A673 (cell line): Measurements from ENCODE around the gene GPR68. TPM values are rescaled to one million over a fixed set of nuclear protein-coding genes. Genes with fewer than 3 reads are reported as not detected.

ENCODE experiments used
- BruUV-seq: library from RNA; stranded (reverse); fragments of 400-500 nt; replicated peaks from 2 replicates; lab custom pipeline; 2021; lab: Mats Ljungman, UMichigan
- CTCF ChIA-PET: fragments of 300-600 bp; sonication (Branson Sonifier 250); formaldehyde crosslinking; loops from one replicate; lab custom pipeline; 2022; ENCODE audit warnings: antibody characterized with exemption; lab: Charles Lee
- POLR2A ChIA-PET: fragments of 300-600 bp; sonication (Branson Sonifier 250); formaldehyde crosslinking; loops from one replicate; lab custom pipeline; 2022; ENCODE audit warnings: antibody characterized with exemption; ENCODE audit not compliant: low non-redundant PET; lab: Charles Lee
- DNase-seq: peaks from one replicate; pipeline ENCODE4 v3.0.0-alpha.2; 2015; ENCODE audit warnings: low spot score
- H3K27ac ChIP-seq: fragments of 200-600 bp; sonication (generic); 2 replicates; pipeline ENCODE4 v1.5.1; 2016; ENCODE audit warnings: mixed run types, low read depth, mild to moderate bottlenecking, mixed read lengths, antibody characterized with exemption, low read length; ENCODE audit not compliant: poor library complexity, severe bottlenecking
- H3K27me3 ChIP-seq: fragments of 200-600 bp; sonication (generic); replicated peaks from 2 replicates; pipeline ENCODE4 v1.6.1; 2017; ENCODE audit warnings: mixed run types, low read depth, mild to moderate bottlenecking, mixed read lengths, antibody characterized with exemption, low read length; ENCODE audit not compliant: insufficient read depth, poor library complexity
- H3K36me3 ChIP-seq: fragments of 200-600 bp; sonication (generic); 2 replicates; pipeline ENCODE4 v1.6.1; 2016; ENCODE audit warnings: mixed run types, mild to moderate bottlenecking, mixed read lengths, antibody characterized with exemption, low read length; ENCODE audit not compliant: insufficient read depth, poor library complexity, severe bottlenecking
- H3K4me1 ChIP-seq: fragments of 200-600 bp; sonication (generic); 2 replicates; pipeline ENCODE4 v1.6.1; 2017; ENCODE audit warnings: mixed run types, mild to moderate bottlenecking, mixed read lengths, antibody characterized with exemption, low read length; ENCODE audit not compliant: insufficient read depth, poor library complexity, severe bottlenecking
- H3K4me3 ChIP-seq: fragments of 200-600 bp; sonication (generic); 2 replicates; pipeline ENCODE4 v1.5.1; 2016; ENCODE audit warnings: low read depth, mixed run types, mild to moderate bottlenecking, mixed read lengths, low read length; ENCODE audit not compliant: poor library complexity, severe bottlenecking
- H3K9me3 ChIP-seq: fragments of 200-600 bp; sonication (generic); 2 replicates; pipeline ENCODE4 v1.6.1; 2016; ENCODE audit warnings: mixed run types, low read depth, mild to moderate bottlenecking, mixed read lengths, antibody characterized with exemption, low read length; ENCODE audit not compliant: poor library complexity, severe bottlenecking
- EZH2 ChIP-seq: fragments of 200-600 bp; sonication (generic); IDR thresholded peaks from 2 replicates; pipeline ENCODE4 v1.6.1; 2017; ENCODE audit warnings: borderline replicate concordance, low read depth, mild to moderate bottlenecking, mixed read lengths, antibody characterized with exemption, low read length; ENCODE audit not compliant: poor library complexity, severe bottlenecking
- intact Hi-C: fragments of 100-400 bp; cut with micrococcal nuclease; formaldehyde crosslinking; loops from one replicate; pipeline ENCODE4 v1.10.0; 2022; ENCODE audit not compliant: unreplicated experiment
- total RNA-seq: library from RNA; stranded (reverse); gene quantifications from 2 replicates; pipeline ENCODE4 v1.2.3, GENCODE V29; 2021
- TF ChIP-seq, protein P1 (sequence below): fragments of 300-800, 200-600 bp; sonication (generic); conservative IDR thresholded peaks from 2 replicates; pipeline ENCODE4 v1.5.1; 2017; ENCODE audit warnings: low read depth, mild to moderate bottlenecking, antibody characterized with exemption, low read length, moderate library complexity, mixed read lengths

GPR68 gene
- total RNA-seq, 1 experiment from 2014 or later, result 0.30 TPM

- TF ChIP-seq, protein P1, sequence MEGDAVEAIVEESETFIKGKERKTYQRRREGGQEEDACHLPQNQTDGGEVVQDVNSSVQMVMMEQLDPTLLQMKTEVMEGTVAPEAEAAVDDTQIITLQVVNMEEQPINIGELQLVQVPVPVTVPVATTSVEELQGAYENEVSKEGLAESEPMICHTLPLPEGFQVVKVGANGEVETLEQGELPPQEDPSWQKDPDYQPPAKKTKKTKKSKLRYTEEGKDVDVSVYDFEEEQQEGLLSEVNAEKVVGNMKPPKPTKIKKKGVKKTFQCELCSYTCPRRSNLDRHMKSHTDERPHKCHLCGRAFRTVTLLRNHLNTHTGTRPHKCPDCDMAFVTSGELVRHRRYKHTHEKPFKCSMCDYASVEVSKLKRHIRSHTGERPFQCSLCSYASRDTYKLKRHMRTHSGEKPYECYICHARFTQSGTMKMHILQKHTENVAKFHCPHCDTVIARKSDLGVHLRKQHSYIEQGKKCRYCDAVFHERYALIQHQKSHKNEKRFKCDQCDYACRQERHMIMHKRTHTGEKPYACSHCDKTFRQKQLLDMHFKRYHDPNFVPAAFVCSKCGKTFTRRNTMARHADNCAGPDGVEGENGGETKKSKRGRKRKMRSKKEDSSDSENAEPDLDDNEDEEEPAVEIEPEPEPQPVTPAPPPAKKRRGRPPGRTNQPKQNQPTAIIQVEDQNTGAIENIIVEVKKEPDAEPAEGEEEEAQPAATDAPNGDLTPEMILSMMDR, result no peak
- TF ChIP-seq EZH2, result no peak
- H3K36me3 ChIP-seq, result peaks cover 10% of the 10 kb centered on the region
- no peak overlapping the region for H3K4me3 ChIP-seq
- no peaks in the 10 kb centered on the region for H3K9me3 ChIP-seq
- H3K4me1 ChIP-seq, result no peaks in the 10 kb centered on the region
- intact Hi-C loops, result no loop called here
- no peaks in the 10 kb centered on the region for H3K27me3 ChIP-seq
- no peak for DNase-seq
- no peak overlapping the region for H3K27ac ChIP-seq
- BruUV-seq, result no TSS peak
- CTCF ChIA-PET, result no interaction called here
- POLR2A ChIA-PET, result no interaction called here
Observed at GRCh38 chr14:91272341-91273272, 28.1 kb upstream of the GPR68 start.

DNA sequence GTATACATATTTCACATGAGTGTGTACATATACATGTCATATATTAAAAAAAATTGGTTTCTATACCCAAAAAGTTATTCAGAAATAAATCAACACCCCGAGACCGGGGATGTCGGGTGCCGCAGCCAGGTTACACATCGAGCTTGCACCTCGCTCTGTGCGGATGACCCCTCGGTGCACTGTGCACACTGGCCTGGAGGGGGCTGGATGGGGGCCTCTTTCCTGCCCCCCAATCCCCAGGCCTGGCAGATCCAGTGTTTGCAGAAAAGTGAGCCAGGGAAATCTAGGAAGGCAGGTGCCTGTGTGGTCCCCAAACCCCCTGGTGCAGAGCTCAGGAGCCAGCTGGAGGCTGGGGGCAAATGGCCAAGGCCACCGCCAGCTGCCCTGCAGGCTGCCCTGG, 27.1 kb upstream of the GPR68 start:
- BruUV-seq, result TSS peak; percentile 72
- CTCF ChIA-PET, result no interaction called here
- no peaks in the 10 kb centered on the region for H3K4me1 ChIP-seq
- TF ChIP-seq, protein P1, result no peak
- no peak for TF ChIP-seq EZH2
- POLR2A ChIA-PET, result no interaction called here
- peaks cover 10% of the 10 kb centered on the region for H3K36me3 ChIP-seq
- H3K27me3 ChIP-seq, result no peaks in the 10 kb centered on the region
- no peak overlapping the region for H3K27ac ChIP-seq
- no peak overlapping the region for H3K4me3 ChIP-seq
- DNase-seq, result no peak
- intact Hi-C loops, result no loop called here
- no peaks in the 10 kb centered on the region for H3K9me3 ChIP-seq

- CTCF ChIA-PET, result no interaction called here
- POLR2A ChIA-PET, result no interaction called here
- H3K27ac ChIP-seq, result no peak overlapping the region
Observed at GRCh38 chr14:91270619-91271018, 26.1 kb upstream of the GPR68 start.

More at GRCh38 chr14:91270619-91271018, 26.1 kb upstream of the GPR68 start:
- BruUV-seq, result no TSS peak
- TF ChIP-seq EZH2, result no peak
- TF ChIP-seq, protein P1, result no peak
- no peak overlapping the region for H3K4me3 ChIP-seq
- H3K27me3 ChIP-seq, result no peaks in the 10 kb centered on the region
- no peaks in the 10 kb centered on the region for H3K9me3 ChIP-seq
- no peaks in the 10 kb centered on the region for H3K4me1 ChIP-seq
- no peak for DNase-seq
- intact Hi-C loops, result no loop called here
- H3K36me3 ChIP-seq, result peaks cover 10% of the 10 kb centered on the region
